ENCODE data around the gene RASA3.
"Not testable (repeated sequence)": the region's sequence is repeated elsewhere in the genome, so short reads cannot be mapped to it uniquely, and the experiment has no call there.

Gene RASA3

GRCh38 chr13:114130837-114131582, 1.4 kb downstream of the RASA3 start:
- intact Hi-C loops (cut with DNase I): loop anchor here (5.0 to 10.0 kb wide), 2 partner anchors 64 to 96 kb away; no protein-coding TSS in a partner anchor
- DNase-seq: peak in 32 of 42 donors; percentile 35 to 78 (median 54)

- intact Hi-C loops (cut with DNase I): loop anchor here (5.0 to 10.0 kb wide), 2 partner anchors 63 to 95 kb away; no protein-coding TSS in a partner anchor
- DNase-seq: peak in 2 of 42 donors; percentile 2 to 13
These were observed 2.1 kb downstream of the RASA3 start for GRCh38 chr13:114130131-114130836.

- DNase-seq: no peak
- intact Hi-C loops (cut with DNase I): loop anchor here (5.0 to 10.0 kb wide), 2 partner anchors 62 to 95 kb away; no protein-coding TSS in a partner anchor
These were observed 2.8 kb downstream of the RASA3 start for GRCh38 chr13:114129649-114130062.

- intact Hi-C loops (cut with DNase I): no loop called here
- DNase-seq: peak in 21 of 42 donors; percentile 26 to 71 (median 53)
These were observed 3.5 kb downstream of the RASA3 start for GRCh38 chr13:114128624-114129522.

GRCh38 chr13:114128348-114128623, 4.1 kb downstream of the RASA3 start:
- intact Hi-C loops (cut with DNase I): no loop called here
- DNase-seq: no peak

- no peak for DNase-seq
- intact Hi-C loops (cut with DNase I): no loop called here
These were observed 4.7 kb downstream of the RASA3 start for GRCh38 chr13:114127473-114128347.

GRCh38 chr13:114126789-114127472, 5.5 kb downstream of the RASA3 start:
- DNase-seq: no peak
- intact Hi-C loops (cut with DNase I): no loop called here

GRCh38 chr13:114126086-114126485, 6.3 kb downstream of the RASA3 start:
- DNase-seq; intact Hi-C loops (cut with DNase I): not testable (repeated sequence)

- intact Hi-C loops (cut with DNase I): no loop called here
- no peak for DNase-seq
These were observed 6.8 kb downstream of the RASA3 start for GRCh38 chr13:114125589-114125988.

- intact Hi-C loops (cut with DNase I): no loop called here
- no peak for DNase-seq
These were observed 7.5 kb downstream of the RASA3 start for GRCh38 chr13:114124921-114125320.

- peak in 1 of 42 donors; percentile 7 for DNase-seq
- intact Hi-C loops (cut with DNase I): no loop called here
These were observed 8.0 kb downstream of the RASA3 start for GRCh38 chr13:114124431-114124830.

GRCh38 chr13:114123876-114124275, 8.5 kb downstream of the RASA3 start:
- peak in 1 of 42 donors; percentile 7 for DNase-seq
- intact Hi-C loops (cut with DNase I): no loop called here

GRCh38 chr13:114123448-114123847, 9.0 kb downstream of the RASA3 start:
- DNase-seq: peak in 1 of 42 donors; percentile 5

GRCh38 chr13:114122591-114123211, 9.7 kb downstream of the RASA3 start:
- peak in 2 of 42 donors; percentile 9 to 29 for DNase-seq
- intact Hi-C loops (cut with DNase I): no loop called here

More at GRCh38 chr13:114123448-114123847, 9.0 kb downstream of the RASA3 start:
- intact Hi-C loops (cut with DNase I): no loop called here

- no peak for DNase-seq
- intact Hi-C loops (cut with DNase I): no loop called here
These were observed 10.3 kb downstream of the RASA3 start for GRCh38 chr13:114122127-114122511.

- DNase-seq: peak in 1 of 42 donors; percentile 3
- intact Hi-C loops (cut with DNase I): no loop called here
These were observed 10.8 kb downstream of the RASA3 start for GRCh38 chr13:114121496-114122126.

- intact Hi-C loops (cut with DNase I): no loop called here
- no peak for DNase-seq
These were observed 11.4 kb downstream of the RASA3 start for GRCh38 chr13:114121031-114121430.

Measured in head of caudate nucleus (tissue), 42 donors.